ENCODE measurements around the gene TCF7L1. TPM values are rescaled to one million over a fixed set of nuclear protein-coding genes. Genes with fewer than 3 reads are reported as not detected.

The TCF7L1 gene
- total and polyA plus RNA-seq, 2 experiments from 2014 or later = 0.65 to 1.8 TPM

- WGBS, 2 experiments (ENCODE audit: low coverage in 1 of 2, low lambda C conversion rate in 2 of 2, missing lambda C conversion rate in 2 of 2) = 47 to 50% methylated on average over 18 of the region's 18 CpGs
- peak; percentile 56 for DNase-seq
- no peak overlapping the region for H3K4me2 ChIP-seq (ENCODE audit: unreplicated experiment)
Observed at GRCh38 chr2:85160966-85161960, 28.1 kb downstream of the TCF7L1 start.

DNA sequence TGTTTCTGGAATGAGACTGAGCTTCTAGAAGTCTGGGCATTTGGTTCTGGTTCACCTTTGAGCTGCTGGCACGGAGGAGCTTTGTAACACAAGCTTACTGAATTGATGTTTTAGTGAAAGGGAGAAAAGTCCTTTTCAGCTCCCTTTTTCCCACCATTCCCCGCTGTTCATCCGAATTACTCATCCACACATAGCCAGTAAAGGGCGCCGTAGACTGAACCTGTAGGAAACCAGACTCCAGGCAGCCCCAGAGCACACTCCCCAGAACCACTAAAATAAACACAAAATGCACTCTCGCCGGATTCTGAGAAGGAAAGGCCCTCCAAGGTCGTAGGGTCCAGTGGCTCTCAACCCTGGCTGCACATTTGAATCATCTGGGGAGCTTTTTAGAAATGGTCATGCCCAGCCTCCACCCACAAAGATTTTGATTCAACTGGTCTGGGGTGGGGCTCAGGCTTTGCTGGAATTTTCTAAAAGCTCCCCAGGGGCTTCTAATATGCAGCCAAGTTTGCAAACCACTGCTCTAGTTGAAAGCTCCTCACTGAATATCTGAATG is 29.6 kb downstream of the TCF7L1 start:
- Histone ChIP-seq H3K9ac (no peak overlapping the region), H3K9me2 (ENCODE audit: insufficient read depth) (no peaks in the 10 kb centered on the region), H3K4me3 (no peak overlapping the region), H3K9me3 (ENCODE audit: low read depth) (no peaks in the 10 kb centered on the region), H4K20me1 (ENCODE audit: insufficient read depth) (no peaks in the 10 kb centered on the region), H2AFZ (no peak overlapping the region), H3K79me2 (ENCODE audit: insufficient read depth) (peaks cover 33% of the 10 kb centered on the region), H3F3A (ENCODE audit: insufficient read depth) (no peaks in the 10 kb centered on the region), H3K4me1 (ENCODE audit: insufficient read depth) (peaks cover 21% of the 10 kb centered on the region), H3K27ac (no peak overlapping the region), H3K27me3 (replicated peaks; ENCODE audit: insufficient read depth) (no peaks in the 10 kb centered on the region), H3K4me2 (ENCODE audit: unreplicated experiment) (no peak overlapping the region), H3K36me3 (ENCODE audit: low read depth) (no peaks in the 10 kb centered on the region)
- 64 to 71% methylated on average over 8 of the region's 8 CpGs for WGBS, 2 experiments (ENCODE audit: low coverage in 1 of 2, low lambda C conversion rate in 2 of 2, missing lambda C conversion rate in 2 of 2)
- in situ Hi-C loops (cut with MboI) = no loop called here
- TF ChIP-seq EZH2 (IDR thresholded peaks at IDR 0.05; ENCODE audit: insufficient read depth, poor library complexity, severe bottlenecking) (no peak), EZH2phosphoT487 (IDR thresholded peaks at IDR 0.05; ENCODE audit: insufficient read depth, low read depth) (no peak)
- peak; percentile 16 for DNase-seq

More at GRCh38 chr2:85160966-85161960, 28.1 kb downstream of the TCF7L1 start:
- Histone ChIP-seq H3K27me3 (replicated peaks; ENCODE audit: insufficient read depth) (no peaks in the 10 kb centered on the region), H2AFZ (no peak overlapping the region), H3K9me3 (ENCODE audit: low read depth) (no peaks in the 10 kb centered on the region), H3K9ac (no peak overlapping the region), H3K4me1 (ENCODE audit: insufficient read depth) (peaks cover 26% of the 10 kb centered on the region), H3K9me2 (ENCODE audit: insufficient read depth) (no peaks in the 10 kb centered on the region), H4K20me1 (ENCODE audit: insufficient read depth) (no peaks in the 10 kb centered on the region), H3K27ac (no peak overlapping the region), H3K4me3 (no peak overlapping the region), H3K36me3 (ENCODE audit: low read depth) (no peaks in the 10 kb centered on the region), H3K79me2 (ENCODE audit: insufficient read depth) (peaks cover 38% of the 10 kb centered on the region), H3F3A (ENCODE audit: insufficient read depth) (no peaks in the 10 kb centered on the region)
- in situ Hi-C loops (cut with MboI) = no loop called here
- TF ChIP-seq EZH2phosphoT487 (IDR thresholded peaks at IDR 0.05; ENCODE audit: insufficient read depth, low read depth) = no peak
- no peak for TF ChIP-seq EZH2 (IDR thresholded peaks at IDR 0.05; ENCODE audit: insufficient read depth, poor library complexity, severe bottlenecking)

DNA sequence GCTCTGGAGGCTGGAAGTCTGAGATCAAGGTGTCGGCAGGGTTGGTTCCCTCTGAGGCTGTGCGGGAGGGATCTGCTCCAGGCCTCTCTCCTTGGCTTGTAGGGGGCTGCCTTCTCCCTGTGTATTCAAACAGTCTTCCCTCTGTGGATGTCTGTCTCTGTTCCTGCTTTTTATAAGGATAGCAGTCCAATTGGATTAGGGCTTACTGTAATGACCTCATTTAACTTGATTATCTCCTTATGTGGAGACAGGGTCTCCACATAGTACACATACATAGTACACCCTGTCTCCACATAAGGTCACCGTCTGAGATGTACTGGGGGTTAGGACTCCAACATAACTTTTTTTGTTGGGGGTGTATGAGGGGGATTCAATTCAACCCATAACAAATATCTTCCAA is 30.5 kb downstream of the TCF7L1 start:
- Histone ChIP-seq H4K20me1 (ENCODE audit: insufficient read depth) (no peaks in the 10 kb centered on the region), H2AFZ (no peak overlapping the region), H3K27ac (no peak overlapping the region), H3K4me2 (ENCODE audit: unreplicated experiment) (no peak overlapping the region), H3K79me2 (ENCODE audit: insufficient read depth) (peaks cover 33% of the 10 kb centered on the region), H3K36me3 (ENCODE audit: low read depth) (no peaks in the 10 kb centered on the region), H3K4me3 (no peak overlapping the region), H3K9ac (no peak overlapping the region), H3K4me1 (ENCODE audit: insufficient read depth) (peaks cover 21% of the 10 kb centered on the region), H3K9me3 (ENCODE audit: low read depth) (no peaks in the 10 kb centered on the region), H3F3A (ENCODE audit: insufficient read depth) (no peaks in the 10 kb centered on the region), H3K27me3 (replicated peaks; ENCODE audit: insufficient read depth) (no peaks in the 10 kb centered on the region), H3K9me2 (ENCODE audit: insufficient read depth) (no peaks in the 10 kb centered on the region)
- TF ChIP-seq EZH2phosphoT487 (IDR thresholded peaks at IDR 0.05; ENCODE audit: insufficient read depth, low read depth) (no peak), EZH2 (IDR thresholded peaks at IDR 0.05; ENCODE audit: insufficient read depth, poor library complexity, severe bottlenecking) (no peak)
- no peak for DNase-seq
- in situ Hi-C loops (cut with MboI) = no loop called here
- WGBS, 2 experiments (ENCODE audit: low coverage in 1 of 2, low lambda C conversion rate in 2 of 2, missing lambda C conversion rate in 2 of 2) = 39 to 49% methylated on average over 3 of the region's 3 CpGs

- H3K4me2 ChIP-seq (ENCODE audit: unreplicated experiment) = no peak overlapping the region
- TF ChIP-seq EZH2phosphoT487 (IDR thresholded peaks at IDR 0.05; ENCODE audit: insufficient read depth, low read depth) (no peak), EZH2 (IDR thresholded peaks at IDR 0.05; ENCODE audit: insufficient read depth, poor library complexity, severe bottlenecking) (no peak)
- DNase-seq = no peak
- no peaks in the 10 kb centered on the region for H3K9me3 ChIP-seq (ENCODE audit: low read depth)
- in situ Hi-C loops (cut with MboI) = no loop called here
- H3K79me2 ChIP-seq (ENCODE audit: insufficient read depth) = peaks cover 29% of the 10 kb centered on the region
- no peak overlapping the region for H3K27ac ChIP-seq
- no peak overlapping the region for H3K9ac ChIP-seq
- H3K27me3 ChIP-seq (replicated peaks; ENCODE audit: insufficient read depth) = no peaks in the 10 kb centered on the region
- no peak overlapping the region for H2AFZ ChIP-seq
- H3K36me3 ChIP-seq (ENCODE audit: low read depth) = no peaks in the 10 kb centered on the region
- no peaks in the 10 kb centered on the region for H4K20me1 ChIP-seq (ENCODE audit: insufficient read depth)
- peaks cover 21% of the 10 kb centered on the region for H3K4me1 ChIP-seq (ENCODE audit: insufficient read depth)
- no peak overlapping the region for H3K4me3 ChIP-seq
- no peaks in the 10 kb centered on the region for H3F3A ChIP-seq (ENCODE audit: insufficient read depth)
- 66 to 74% methylated on average over 8 of the region's 8 CpGs for WGBS, 2 experiments (ENCODE audit: low coverage in 1 of 2, low lambda C conversion rate in 2 of 2, missing lambda C conversion rate in 2 of 2)
- H3K9me2 ChIP-seq (ENCODE audit: insufficient read depth) = no peaks in the 10 kb centered on the region
Observed at GRCh38 chr2:85164145-85164569, 31.0 kb downstream of the TCF7L1 start.

All from GM23248 (cell line).